ENCODE results near the gene FYN.
A peak's percentile ranks its signal among the peaks of the same experiment; 100 is the strongest.
"Not testable (repeated sequence)": the region's sequence is repeated elsewhere in the genome, so short reads cannot be mapped to it uniquely, and the experiment has no call there.

The FYN gene

DNA sequence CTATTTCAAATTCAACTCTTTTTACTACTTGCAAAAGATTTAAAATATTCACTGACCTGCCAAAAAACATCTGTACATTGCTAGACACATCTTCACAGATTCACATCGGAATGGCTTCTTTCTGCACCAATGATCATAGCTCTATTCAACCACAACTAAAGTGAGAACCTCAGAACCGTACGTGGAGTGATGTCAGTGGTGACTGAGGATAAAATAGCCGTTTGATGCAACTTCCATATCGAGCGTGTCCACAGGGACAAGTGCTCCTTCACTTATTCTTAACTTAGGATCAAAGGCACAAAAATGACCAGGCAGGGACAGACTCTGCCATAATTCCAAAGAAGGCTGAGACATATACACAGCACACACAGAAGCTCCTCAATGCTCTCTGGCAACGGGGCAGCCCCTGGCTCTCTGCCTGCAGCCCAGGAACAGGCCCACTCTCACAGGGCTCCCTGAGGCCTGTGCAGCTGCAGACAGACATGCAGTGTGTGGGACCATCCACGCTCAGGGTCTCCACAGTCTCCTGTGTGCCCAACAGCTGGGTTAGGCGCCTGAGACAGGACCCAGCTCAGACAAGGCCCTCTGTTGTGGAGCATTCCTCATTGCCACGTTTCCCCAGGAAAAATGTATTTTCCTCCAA is 22.8 kb downstream of the FYN start:
- DNase-seq: no peak

DNA sequence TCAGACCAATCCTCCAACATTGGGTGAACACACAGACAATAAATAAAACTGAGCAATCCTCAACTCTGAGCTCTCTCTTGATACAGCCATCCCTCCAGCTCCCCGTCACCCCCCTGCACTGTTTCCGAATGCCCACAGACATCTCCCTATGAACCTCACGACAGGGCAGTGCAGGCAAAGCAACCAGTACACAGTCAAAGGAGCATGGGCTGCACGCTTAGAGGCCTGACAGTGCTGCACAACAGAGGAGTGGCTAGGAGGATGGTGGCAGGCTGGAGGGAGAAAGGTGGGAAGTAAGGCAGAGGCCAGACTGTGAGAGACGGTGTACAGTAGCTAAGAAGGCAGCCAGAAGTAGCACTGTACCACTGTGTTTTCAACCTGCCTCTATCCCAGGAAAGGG is 24.0 kb downstream of the FYN start:
- no peak for DNase-seq

DNA sequence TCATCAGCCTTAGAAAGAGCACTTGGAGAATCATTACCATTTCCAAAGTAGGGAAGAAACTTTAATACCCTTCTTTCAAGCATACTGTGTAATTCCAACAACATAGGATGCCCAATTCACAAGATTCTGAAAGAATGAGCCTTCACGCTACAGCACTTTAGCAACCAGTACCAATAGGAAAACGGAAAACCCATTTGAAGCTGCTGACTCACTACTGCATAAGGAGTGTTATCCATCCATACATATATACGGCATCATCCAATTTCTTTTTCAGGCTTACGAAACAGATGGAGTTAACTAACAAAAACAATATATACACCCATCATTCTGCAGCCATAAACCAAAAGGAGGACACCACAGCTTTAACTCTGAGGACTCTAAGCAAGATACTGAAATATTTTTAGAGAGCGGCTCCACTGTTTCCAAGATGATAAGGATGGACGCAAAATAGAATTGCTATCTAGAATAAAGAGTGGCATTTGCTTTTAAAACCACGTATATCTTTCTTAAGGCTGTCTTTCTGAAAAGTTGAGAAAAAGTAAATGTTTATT is 24.9 kb downstream of the FYN start:
- DNase-seq: no peak

DNA sequence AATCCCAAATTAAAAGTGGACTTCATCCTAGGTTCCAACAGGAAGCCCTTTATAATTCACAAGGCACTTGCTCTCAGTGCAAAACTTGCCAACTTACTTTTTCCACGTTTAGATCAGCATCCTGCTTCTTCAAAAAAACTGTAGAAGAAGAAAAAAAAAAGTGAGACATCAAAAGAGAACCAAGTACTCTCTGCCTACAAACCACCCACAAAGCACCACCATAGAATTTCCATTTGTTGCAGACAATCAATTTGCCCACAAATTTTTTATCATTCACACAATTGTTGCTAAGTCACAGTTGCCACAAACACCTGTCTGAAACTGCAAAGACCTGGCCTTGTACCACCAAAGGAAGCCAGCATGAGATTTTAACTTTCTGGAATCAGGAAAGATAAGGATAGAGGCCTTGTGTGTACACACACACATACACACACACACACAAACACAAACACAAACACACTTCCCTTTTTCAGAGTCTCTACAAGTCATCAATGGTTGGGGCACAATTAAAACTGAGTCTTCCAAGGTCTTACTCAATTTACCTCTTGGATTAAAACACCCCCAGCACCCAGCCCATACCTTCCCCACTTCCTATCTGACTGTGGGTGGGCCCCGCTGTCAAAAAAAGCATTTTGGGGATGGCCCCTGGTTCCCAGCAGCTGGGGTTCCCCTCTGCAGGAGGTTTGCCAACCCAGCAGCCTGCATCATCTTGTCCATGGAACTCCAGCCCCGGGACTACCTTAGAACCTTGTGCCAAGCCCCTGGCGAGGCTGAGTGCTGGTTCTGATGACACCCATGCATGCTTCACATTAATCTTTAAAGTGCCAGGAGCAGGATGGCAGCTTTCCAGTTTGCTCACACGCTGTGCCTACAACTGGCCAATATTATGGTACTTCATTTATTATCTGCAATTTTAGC is 26.5 kb downstream of the FYN start:
- DNase-seq: no peak

DNA sequence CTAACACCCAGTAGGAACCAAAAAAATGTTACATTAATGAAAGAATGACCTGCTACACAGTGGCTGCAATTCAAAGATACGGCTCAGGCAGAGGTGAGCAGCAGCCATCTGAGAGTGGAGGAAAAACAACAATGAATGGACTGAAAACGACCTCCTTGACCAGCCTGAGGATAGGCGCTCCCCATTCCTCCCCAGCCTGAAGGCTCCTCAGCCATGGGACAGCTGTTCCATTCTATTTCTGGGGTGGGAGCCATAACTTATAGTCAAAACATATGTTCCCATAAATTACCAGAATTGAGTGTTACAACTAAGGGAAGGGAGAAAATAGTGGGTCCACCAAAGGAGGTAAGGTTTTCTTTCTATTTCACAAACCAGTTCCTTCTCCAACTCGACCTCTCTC is 27.2 kb downstream of the FYN start:
- DNase-seq: no peak

DNA sequence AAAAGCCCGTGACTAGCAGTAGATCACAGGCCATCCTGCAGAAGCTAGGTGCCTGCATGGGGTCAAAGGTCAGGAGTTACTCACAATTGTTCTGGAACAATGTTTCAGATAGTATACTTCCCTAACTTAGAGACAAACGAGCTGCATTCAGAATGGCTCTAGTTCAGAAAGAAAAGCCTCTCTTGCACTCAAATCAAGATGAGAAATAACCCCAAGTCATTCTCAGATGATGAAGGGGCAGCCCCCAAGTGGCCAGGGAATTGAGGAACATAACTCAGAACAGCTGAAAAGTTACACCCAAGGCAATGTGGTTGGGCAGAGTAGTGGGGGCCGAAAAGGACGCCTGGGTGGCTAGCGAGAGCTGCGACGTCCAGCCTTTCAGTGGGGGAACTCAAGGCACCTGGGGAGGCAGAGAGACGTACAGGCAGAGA is 27.8 kb downstream of the FYN start:
- DNase-seq: no peak

DNA sequence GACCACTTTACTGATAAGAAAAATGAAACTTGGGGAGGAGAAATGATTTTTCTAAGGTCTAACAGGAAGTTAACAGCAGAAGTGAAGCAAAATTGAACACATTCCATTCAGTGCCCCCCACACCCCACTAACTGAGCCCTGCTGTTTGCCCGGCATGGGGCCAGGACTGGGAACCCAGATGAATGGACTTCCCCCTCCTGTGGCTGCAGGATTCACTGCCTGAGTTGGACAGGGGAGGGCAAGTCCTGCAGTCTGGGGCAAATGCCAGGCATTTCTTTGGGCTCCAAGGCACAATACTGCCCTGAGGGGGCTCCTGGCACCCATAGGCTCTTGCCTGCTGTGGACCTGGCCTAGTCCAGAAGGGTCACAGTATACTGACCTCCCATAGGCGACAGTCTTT is 28.3 kb downstream of the FYN start:
- peak; percentile 65 for DNase-seq

DNA sequence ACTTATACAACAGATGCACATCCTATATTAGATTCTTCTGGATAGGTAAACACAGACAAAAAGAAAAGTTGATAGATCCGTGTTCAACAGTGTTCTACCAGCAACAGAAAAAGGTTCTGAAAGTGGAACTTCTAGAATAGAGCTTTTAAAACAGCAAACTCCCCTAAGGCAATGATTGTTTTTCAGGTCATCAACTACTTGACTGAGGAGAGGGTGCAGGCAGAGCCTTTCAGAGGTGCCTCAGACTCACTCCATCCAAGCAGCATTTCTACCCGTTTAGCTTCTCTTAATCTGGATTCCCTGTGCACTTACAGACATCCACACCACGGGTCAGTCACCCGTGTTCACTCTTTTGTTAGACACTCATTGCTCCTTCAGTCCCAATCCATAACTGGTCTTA is 28.9 kb downstream of the FYN start:
- no peak for DNase-seq

DNA sequence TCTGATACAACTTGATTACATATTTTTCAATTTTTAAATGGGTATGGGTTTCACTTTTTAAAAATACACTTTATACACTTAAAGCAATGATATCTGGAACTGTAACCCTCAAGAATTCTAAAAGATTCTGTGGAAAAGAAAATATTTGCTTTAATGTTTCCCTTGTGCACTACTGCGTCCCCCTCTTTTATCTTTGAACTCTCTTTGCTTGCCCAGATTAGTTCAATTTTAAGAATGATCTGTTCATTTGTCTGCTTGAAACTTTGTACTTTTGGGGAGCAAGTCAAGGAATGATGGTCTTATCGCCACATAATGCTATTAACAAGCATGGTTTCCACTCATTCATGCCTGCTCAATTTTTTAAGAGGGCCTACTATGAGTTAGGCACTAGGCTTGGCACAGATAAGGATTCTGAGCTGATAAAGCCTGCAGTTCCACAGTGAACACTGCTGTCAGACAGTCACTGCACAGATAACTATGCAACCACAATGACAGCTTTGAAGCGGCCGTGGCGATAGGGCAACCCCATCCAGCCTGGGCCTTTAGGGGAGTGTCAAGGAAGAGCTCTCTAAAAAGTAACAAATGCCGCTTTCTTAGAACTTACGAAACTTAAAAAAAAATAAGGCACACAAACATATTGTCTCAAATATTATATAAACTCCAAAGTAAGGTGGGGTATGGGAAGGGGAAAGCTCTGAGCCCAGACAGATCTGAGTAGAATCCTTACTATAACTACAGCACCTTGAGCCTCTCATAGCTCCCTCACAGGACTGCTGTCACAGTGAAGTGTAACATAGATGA is 29.7 kb downstream of the FYN start:
- DNase-seq: no peak

DNA sequence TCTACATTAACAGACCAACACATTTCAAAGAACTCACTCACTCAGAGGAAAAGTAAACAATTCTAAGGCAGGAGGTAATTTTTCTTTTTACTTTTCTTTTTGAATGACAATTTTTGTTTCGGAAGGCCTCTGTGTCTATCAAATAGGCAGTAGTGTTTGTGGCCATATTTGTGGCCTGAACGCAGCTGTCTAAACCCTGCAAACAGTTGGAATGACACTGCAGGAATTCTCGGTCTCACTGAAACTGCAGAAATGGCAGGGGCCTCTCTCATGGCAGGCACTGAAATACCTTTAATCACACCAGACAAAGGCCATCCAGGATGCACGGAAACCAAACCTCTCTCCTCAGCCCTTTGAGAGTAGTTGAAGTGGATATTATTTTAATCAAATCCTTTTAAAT is 30.4 kb downstream of the FYN start:
- DNase-seq: no peak

DNA sequence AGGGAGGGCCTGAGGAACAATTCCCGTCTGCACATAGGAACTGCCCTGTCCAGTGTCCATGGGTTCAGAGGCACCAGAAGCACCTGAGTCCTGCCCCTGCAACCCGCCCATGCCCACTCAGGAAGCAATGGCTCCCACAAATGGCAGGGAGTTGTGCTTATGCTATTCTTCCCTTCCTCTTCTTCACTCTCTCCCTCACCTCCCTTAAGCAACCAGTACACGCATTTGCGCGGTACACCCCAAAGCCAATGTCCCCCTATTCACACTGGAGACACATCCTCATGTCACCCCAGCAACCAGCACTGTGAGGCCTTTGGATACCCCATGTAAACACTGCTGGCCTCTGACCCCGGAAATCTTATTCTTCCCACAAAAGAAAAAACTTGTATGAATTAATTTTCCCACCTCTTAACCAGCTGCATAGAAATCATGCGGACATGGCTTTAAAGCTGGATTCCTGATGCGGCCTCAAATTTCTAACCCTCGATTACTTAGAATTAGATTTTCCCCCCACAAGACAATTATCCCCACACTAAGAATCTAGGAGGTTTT is 30.9 kb downstream of the FYN start:
- DNase-seq: no peak

DNA sequence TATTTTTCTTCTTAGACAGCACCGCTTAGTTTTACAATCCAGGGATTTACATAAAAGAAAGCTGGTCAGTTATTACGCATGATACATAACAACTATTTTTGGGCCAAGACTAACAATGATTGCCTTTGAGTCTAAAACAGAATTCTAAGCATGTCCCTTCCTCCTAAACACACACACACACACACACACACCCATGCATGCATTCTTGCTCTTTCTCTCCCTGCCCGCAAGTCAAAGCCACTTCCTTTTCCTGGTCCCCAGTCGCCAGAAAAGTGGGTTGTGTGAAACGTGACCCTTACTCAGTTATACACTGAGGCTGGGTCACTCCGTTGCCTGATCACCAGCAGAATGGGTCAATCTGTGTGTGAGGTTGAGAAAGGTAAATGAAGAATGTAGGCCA is 31.4 kb downstream of the FYN start:
- DNase-seq: no peak

DNA sequence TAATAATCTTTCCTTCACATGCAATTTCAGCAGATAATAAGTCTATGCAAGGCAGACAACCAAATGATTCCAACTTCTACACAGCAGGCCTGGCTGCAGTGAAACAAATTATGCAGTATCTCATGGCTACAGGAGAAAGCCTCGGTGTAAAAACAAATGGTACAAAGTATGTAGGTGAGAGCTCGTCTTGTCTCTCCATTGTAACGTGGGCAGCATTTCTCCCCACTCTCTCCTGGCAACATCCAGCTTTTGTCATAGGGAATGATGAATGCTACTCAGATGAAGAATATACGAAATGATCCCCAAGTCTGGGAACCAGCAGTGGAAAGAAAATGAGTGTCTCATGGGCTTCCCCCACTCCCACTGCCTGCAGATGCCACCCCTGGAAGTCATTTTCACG is 32.4 kb downstream of the FYN start:
- DNase-seq: no peak

DNA sequence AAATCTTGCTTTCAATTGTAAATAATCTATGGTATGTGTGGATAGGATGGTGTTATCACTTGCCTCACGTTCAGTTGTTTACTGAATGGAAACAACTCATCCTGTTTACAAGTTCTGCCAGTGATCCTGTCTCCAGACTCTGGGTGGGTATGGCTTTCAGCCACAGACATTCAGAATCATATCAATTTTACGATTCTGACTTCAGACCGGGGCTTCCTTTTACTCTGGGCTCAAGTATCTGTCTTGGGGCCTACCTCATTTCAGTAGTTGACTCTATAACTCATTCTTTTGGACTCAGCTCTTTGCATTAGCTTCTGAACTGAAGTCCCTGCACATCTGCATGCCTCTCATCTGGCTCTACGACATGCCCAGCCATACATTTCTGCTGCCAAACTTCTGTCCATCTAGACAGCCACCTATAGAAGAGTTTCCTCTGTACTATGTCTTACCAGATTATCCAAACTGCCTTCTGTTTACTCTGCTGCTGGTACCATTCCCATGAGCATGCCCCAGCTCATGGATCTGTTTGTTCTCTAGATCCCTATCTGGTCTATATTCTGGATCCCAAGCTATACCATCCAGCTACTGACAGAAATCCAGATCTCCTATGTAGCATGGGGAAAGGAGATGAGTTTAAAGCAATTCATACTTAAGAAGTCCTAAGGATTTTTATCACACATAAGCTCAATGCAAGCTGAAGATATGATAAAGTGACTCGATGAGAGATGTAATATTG is 34.3 kb downstream of the FYN start:
- DNase-seq: no peak

DNA sequence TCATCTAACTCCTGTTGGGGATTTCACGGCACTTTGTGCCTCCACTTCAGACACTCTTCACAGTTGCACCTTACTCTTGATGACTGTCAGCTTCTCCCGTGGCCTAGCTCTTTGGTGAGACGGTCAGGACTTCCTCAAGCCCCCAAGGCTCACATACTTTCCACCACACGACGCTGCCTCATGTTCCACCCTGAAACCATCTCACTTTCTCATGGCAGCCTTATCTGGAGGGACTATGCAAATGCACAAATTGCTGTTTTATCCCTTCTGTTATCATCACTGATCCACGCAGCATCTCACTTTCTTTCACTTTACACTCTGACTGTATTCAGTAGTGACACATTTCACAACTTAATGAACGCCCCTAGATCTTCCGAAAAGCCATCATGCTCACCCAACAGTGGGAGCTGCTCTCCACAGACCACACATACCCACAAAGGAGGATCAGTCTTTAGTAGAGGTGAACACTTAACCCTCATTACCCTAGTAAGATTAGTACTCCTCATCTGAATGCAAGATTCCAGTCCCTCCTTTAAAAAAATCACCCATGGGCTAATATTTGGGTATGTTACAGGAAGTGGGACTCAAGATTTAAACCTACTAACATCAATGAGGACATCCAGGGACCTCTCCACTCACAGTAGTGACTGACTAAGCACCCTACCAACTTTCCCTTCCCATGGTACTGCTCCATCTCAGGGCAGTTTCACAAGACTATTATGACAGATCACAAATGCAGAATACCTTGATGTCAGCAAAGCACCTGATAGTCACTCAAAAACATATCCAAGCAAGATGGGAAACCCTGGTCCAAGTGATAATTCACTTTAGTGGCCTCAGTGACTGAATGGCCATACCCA is 35.4 kb downstream of the FYN start:
- no peak for DNase-seq

DNA sequence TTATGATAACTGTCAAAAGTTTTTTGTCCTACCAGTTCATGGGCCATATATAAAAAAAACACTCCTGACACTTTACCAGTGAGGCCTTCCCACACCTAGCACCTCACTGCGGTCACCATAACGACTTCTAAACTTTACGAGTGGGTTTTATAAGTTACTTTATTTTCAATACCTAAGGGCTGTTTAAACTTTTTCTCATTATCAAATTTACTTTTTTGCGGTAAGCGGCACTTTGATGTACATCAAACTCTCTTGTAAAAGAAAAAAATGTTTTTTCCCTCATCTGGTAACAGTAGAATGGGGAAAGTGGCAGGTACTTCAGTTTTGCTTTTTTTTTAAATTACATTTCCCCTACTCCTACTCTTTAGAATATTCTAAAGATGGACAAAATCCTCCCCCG is 36.2 kb downstream of the FYN start:
- DNase-seq: no peak

DNA sequence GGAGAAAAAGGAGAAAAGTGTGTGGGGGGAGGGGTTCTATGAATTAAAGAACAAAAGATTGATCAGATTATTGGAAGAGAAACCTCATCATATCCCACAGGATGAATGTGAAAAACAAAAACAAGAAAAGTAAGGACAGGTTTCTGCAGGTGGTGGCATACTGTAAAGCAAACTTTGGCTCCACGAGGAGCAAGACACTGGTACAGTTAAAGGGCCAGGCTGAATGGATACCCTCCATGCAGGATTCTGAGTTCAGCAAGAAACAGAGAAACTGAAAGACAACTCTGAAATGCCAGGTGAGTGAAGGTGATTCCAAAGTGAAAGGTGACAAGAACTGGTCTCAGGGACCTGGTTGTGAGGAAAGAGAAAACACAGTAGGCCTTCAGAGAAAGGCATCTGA is 37.4 kb downstream of the FYN start:
- no peak for DNase-seq

DNA sequence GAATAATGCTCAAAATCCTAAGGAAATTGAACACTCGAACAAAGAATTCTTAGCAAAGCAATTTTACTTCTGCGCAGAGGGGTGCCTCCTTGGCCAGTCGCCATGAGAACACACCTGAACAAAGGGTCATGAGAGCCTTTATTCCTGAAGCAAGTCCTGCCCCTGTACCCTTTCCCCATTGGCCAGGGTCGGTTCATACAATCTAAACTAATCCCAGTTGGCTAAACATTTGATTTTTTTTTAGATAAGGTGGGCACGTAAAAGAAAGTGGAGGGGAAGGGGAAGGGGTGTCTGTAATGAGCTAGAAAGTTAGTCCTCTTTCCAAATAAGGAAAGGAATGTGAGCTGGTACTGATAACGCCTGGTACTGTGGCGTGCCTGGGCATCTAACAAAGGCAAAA is 37.9 kb downstream of the FYN start:
- DNase-seq: not testable (repeated sequence)

DNA sequence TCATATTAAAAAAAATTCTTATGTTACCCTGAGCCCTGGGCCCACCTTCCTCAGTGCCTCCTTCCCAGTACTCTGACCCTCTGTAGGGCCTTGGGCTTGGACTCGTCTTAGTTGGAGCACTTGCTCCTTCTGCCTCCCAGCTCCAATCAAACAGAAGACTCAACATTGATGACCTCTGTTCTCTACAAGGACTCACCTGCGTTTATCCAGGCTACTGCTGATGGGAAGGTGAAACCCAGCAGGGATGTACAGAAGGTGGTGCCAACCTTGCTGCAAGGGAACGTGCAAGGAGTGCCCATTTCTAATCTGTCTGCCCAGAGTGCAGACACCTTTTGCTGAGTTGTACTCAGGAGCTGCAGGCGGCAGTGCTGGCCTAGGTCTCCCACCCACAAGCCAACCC is 38.9 kb downstream of the FYN start:
- DNase-seq: no peak

DNA sequence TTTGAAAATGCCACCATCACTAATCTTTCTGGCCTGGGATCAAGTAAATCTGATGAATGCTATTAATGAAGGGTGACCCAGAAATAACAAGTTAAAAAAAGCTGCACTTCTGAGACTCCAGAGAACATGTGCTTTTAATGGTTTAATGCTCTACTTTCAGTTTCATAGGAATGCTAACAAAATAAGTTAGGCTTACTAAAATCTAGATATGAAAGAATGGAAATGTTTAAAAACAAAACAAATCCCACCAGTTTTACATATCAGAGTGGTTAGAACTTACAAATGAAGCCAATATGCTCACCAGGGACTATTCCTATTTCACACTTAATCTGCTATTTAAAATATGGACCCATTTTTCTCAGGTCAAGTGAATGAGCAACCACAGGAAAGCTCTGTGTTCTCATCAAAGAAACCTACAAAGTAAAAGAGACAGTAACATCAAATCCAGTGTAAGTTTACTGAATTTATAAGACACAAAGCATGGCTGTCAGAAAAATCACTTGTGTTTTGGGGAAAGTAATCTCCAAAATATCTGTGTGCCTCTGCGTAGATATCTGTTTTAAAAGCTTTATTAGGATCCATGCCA is 40.3 kb downstream of the FYN start:
- DNase-seq: no peak

DNA sequence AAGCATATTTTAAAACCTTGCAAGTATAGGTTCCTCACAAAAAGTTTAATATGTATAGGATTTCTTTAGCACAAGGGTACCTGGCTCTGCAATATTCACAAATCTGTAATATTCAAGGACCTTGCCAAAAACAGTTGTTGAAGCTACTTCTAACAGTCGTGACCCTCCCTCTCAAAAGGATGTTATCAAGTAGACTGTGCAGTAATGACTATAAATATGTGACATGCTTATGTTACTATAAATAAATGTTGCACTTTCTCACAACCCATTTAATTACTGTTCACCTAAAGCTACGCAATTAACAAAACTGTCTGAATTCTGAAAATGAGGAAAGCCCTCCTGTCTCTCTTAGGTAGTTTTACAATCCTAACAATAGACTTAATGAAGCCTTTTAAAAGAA is 41.8 kb downstream of the FYN start:
- no peak for DNase-seq

Data from islet precursor cell (in vitro differentiated cells).